Measurements from ENCODE around the gene AOC3. TPM values are rescaled to one million over a fixed set of nuclear protein-coding genes. Genes with fewer than 3 reads are reported as not detected.

AOC3 gene
- polyA plus RNA-seq, 1 donor (not counting 4 experiments of a cell fraction or from before 2014, with no cell fraction given) = 0.22 TPM

- FAIRE-seq = no peak
These were observed 5.5 kb upstream of the AOC3 start for GRCh38 chr17:42845556-42845917.

DNA sequence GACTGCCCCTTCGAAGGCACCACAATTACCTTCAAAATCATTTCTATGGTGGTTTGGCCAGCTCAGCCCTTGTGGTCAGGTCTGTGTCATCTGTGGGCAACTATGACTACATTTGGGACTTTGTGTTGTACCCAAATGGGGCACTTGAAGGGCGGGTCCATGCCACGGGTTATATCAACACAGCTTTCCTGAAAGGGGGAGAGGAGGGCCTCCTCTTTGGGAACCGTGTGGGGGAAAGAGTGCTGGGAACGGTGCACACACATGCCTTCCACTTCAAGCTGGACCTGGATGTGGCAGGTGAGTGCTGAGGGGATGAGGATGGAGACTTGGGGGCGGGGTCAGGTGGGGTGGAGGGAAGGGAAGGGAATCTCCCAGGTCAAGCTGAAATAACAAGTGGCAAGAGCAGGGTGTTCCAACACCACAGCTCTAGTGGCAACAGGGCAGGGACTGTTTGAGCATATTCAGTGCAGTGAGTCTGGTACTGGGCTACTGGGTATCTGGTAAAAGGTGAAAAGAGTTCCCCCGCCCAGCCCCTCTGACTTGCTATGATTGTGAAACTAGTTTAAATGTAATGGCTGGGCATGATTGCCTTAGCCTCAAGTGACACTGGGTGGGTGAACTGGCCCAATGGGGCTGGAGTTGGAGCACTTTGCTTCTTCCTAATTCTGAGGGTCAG is 4.9 kb upstream of the AOC3 start:
- peaks cover 3% of the 10 kb centered on the region for H4K20me1 ChIP-seq (ENCODE audit: control insufficient read depth, extremely low read depth, insufficient read depth, low read length)
- no peaks in the 10 kb centered on the region for H3K9me3 ChIP-seq (ENCODE audit: control insufficient read depth, low read depth, low read length)
- no peak overlapping the region for H3K9ac ChIP-seq (ENCODE audit: control insufficient read depth, extremely low read depth, insufficient read depth, low read length)
- H2AFZ ChIP-seq (ENCODE audit: control insufficient read depth, low read length) = no peak overlapping the region
- peaks cover 29 to 34% of the 10 kb centered on the region in 2 experiments for H3K36me3 ChIP-seq (ENCODE audit: control insufficient read depth in 2 of 2, extremely low read depth in 1 of 2, insufficient read depth in 2 of 2, low read length in 2 of 2)
- no peak overlapping the region for H3K27ac ChIP-seq (ENCODE audit: control insufficient read depth, insufficient read depth, low read length)
- no peaks in the 10 kb centered on the region for H3K79me2 ChIP-seq (ENCODE audit: control insufficient read depth, insufficient read depth, low read length)
- H3K4me1 ChIP-seq (ENCODE audit: control insufficient read depth, extremely low read depth, insufficient read depth, low read length) = no peaks in the 10 kb centered on the region
- DNase-seq (ENCODE audit: low read depth, low spot score) (no peak), FAIRE-seq (no peak)
- H3K27me3 ChIP-seq (ENCODE audit: control insufficient read depth, extremely low read depth, insufficient read depth, low read length) = no peaks in the 10 kb centered on the region
- no peak overlapping the region for H3K4me3 ChIP-seq (ENCODE audit: control insufficient read depth in 2 of 3, extremely low read depth in 1 of 3, insufficient read depth in 2 of 3, low read depth in 1 of 3, low read length in 3 of 3)
- no peaks in the 10 kb centered on the region for H3K9me1 ChIP-seq (ENCODE audit: control insufficient read depth, extremely low read depth, insufficient read depth, low read length)
- dilution Hi-C loops (cut with MboI; ENCODE audit: extremely low pct_ligation_motif_present, low sequenced_read_pairs) = loop anchor here (25.0 kb wide), 1 partner anchor 91 kb away; no protein-coding TSS in a partner anchor
- TF ChIP-seq EZH2 (IDR thresholded peaks at IDR 0.05; ENCODE audit: low read length) = no peak
- TF ChIP-seq, protein P1, sequence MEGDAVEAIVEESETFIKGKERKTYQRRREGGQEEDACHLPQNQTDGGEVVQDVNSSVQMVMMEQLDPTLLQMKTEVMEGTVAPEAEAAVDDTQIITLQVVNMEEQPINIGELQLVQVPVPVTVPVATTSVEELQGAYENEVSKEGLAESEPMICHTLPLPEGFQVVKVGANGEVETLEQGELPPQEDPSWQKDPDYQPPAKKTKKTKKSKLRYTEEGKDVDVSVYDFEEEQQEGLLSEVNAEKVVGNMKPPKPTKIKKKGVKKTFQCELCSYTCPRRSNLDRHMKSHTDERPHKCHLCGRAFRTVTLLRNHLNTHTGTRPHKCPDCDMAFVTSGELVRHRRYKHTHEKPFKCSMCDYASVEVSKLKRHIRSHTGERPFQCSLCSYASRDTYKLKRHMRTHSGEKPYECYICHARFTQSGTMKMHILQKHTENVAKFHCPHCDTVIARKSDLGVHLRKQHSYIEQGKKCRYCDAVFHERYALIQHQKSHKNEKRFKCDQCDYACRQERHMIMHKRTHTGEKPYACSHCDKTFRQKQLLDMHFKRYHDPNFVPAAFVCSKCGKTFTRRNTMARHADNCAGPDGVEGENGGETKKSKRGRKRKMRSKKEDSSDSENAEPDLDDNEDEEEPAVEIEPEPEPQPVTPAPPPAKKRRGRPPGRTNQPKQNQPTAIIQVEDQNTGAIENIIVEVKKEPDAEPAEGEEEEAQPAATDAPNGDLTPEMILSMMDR (optimal IDR thresholded peaks at IDR 0.05 in 1 of 3, IDR thresholded peaks at IDR 0.05 in 1 of 3, conservative IDR thresholded peaks at IDR 0.05 in 1 of 3; ENCODE audit: extremely low read depth in 1 of 3, insufficient read depth in 2 of 3, low read length in 3 of 3) = no peak
- no peak overlapping the region for H3K4me2 ChIP-seq (ENCODE audit: control insufficient read depth, extremely low read depth, insufficient read depth, low read depth, low read length)

More at GRCh38 chr17:42845556-42845917, 5.5 kb upstream of the AOC3 start:
- Histone ChIP-seq H3K4me2 (ENCODE audit: control insufficient read depth, extremely low read depth, insufficient read depth, low read depth, low read length) (no peak overlapping the region), H3K4me3 (ENCODE audit: control insufficient read depth in 2 of 3, extremely low read depth in 1 of 3, insufficient read depth in 2 of 3, low read depth in 1 of 3, low read length in 3 of 3) (no peak overlapping the region), H3K36me3 (ENCODE audit: control insufficient read depth in 2 of 2, extremely low read depth in 1 of 2, insufficient read depth in 2 of 2, low read length in 2 of 2) (peaks cover 31 to 35% of the 10 kb centered on the region in 2 experiments), H3K27ac (ENCODE audit: control insufficient read depth, insufficient read depth, low read length) (no peak overlapping the region), H3K9ac (ENCODE audit: control insufficient read depth, extremely low read depth, insufficient read depth, low read length) (no peak overlapping the region), H3K79me2 (ENCODE audit: control insufficient read depth, insufficient read depth, low read length) (no peaks in the 10 kb centered on the region), H4K20me1 (ENCODE audit: control insufficient read depth, extremely low read depth, insufficient read depth, low read length) (peaks cover 3% of the 10 kb centered on the region), H2AFZ (ENCODE audit: control insufficient read depth, low read length) (no peak overlapping the region), H3K9me1 (ENCODE audit: control insufficient read depth, extremely low read depth, insufficient read depth, low read length) (no peaks in the 10 kb centered on the region), H3K4me1 (ENCODE audit: control insufficient read depth, extremely low read depth, insufficient read depth, low read length) (no peaks in the 10 kb centered on the region), H3K9me3 (ENCODE audit: control insufficient read depth, low read depth, low read length) (no peaks in the 10 kb centered on the region), H3K27me3 (ENCODE audit: control insufficient read depth, extremely low read depth, insufficient read depth, low read length) (no peaks in the 10 kb centered on the region)
- dilution Hi-C loops (cut with MboI; ENCODE audit: extremely low pct_ligation_motif_present, low sequenced_read_pairs) = loop anchor here (25.0 kb wide), 1 partner anchor 92 kb away; no protein-coding TSS in a partner anchor
- no peak for TF ChIP-seq EZH2 (IDR thresholded peaks at IDR 0.05; ENCODE audit: low read length)
- TF ChIP-seq, protein P1 (optimal IDR thresholded peaks at IDR 0.05 in 1 of 3, IDR thresholded peaks at IDR 0.05 in 1 of 3, conservative IDR thresholded peaks at IDR 0.05 in 1 of 3; ENCODE audit: extremely low read depth in 1 of 3, insufficient read depth in 2 of 3, low read length in 3 of 3) = no peak
- DNase-seq (ENCODE audit: low read depth, low spot score) = no peak

Measured in keratinocyte (primary cell).